ENCODE data around the gene OR51B4.
"Not testable (repeated sequence)": the region's sequence is repeated elsewhere in the genome, so short reads cannot be mapped to it uniquely, and the experiment has no call there.

OR51B4 gene

GRCh38 chr11:5294342-5294995 is 7.3 kb downstream of the OR51B4 start:
- not testable (repeated sequence) for DNase-seq (ENCODE audit: low read depth, low spot score); H3K36me3 ChIP-seq (ENCODE audit: control insufficient read depth, insufficient read depth, low read length); H3K9me3 ChIP-seq (ENCODE audit: control insufficient read depth, insufficient read depth, low read length); H3K4me1 ChIP-seq (ENCODE audit: control insufficient read depth, insufficient read depth, low read length); H3K27me3 ChIP-seq (ENCODE audit: control insufficient read depth, insufficient read depth, low read length); H3K4me3 ChIP-seq (ENCODE audit: low read length); H3K27ac ChIP-seq (ENCODE audit: low read length)
- no CpG with 5 or more reads among the region's 41 CpGs for WGBS (ENCODE audit: insufficient coverage, insufficient read length)

GRCh38 chr11:5293028-5293427 is 8.7 kb downstream of the OR51B4 start:
- no peaks in the 10 kb centered on the region for H3K9me3 ChIP-seq (ENCODE audit: control insufficient read depth, insufficient read depth, low read length)
- H3K36me3 ChIP-seq (ENCODE audit: control insufficient read depth, insufficient read depth, low read length) = no peaks in the 10 kb centered on the region
- WGBS (ENCODE audit: insufficient coverage, insufficient read length) = no CpG with 5 or more reads among the region's 8 CpGs

GRCh38 chr11:5291207-5291838 is 10.4 kb downstream of the OR51B4 start:
- H3K9me3 ChIP-seq (ENCODE audit: control insufficient read depth, insufficient read depth, low read length) = no peaks in the 10 kb centered on the region
- DNase-seq (ENCODE audit: low read depth, low spot score) = peak; percentile 18
- no peaks in the 10 kb centered on the region for H3K36me3 ChIP-seq (ENCODE audit: control insufficient read depth, insufficient read depth, low read length)
- no peaks in the 10 kb centered on the region for H3K4me1 ChIP-seq (ENCODE audit: control insufficient read depth, insufficient read depth, low read length)
- no peaks in the 10 kb centered on the region for H3K27me3 ChIP-seq (ENCODE audit: control insufficient read depth, insufficient read depth, low read length)
- WGBS (ENCODE audit: insufficient coverage, insufficient read length) = no CpG with 5 or more reads among the region's 1 CpG
- H3K4me3 ChIP-seq (ENCODE audit: low read length) = no peak overlapping the region
- H3K27ac ChIP-seq (ENCODE audit: low read length) = no peak overlapping the region

More at GRCh38 chr11:5293028-5293427, 8.7 kb downstream of the OR51B4 start:
- Histone ChIP-seq H3K4me3 (ENCODE audit: low read length) (no peak overlapping the region), H3K27ac (ENCODE audit: low read length) (no peak overlapping the region), H3K27me3 (ENCODE audit: control insufficient read depth, insufficient read depth, low read length) (no peaks in the 10 kb centered on the region), H3K4me1 (ENCODE audit: control insufficient read depth, insufficient read depth, low read length) (no peaks in the 10 kb centered on the region)
- no peak for DNase-seq (ENCODE audit: low read depth, low spot score)

- no peaks in the 10 kb centered on the region for H3K4me1 ChIP-seq (ENCODE audit: control insufficient read depth, insufficient read depth, low read length)
- H3K4me3 ChIP-seq (ENCODE audit: low read length) = no peak overlapping the region
- no peak for DNase-seq (ENCODE audit: low read depth, low spot score)
- H3K9me3 ChIP-seq (ENCODE audit: control insufficient read depth, insufficient read depth, low read length) = no peaks in the 10 kb centered on the region
- no peaks in the 10 kb centered on the region for H3K27me3 ChIP-seq (ENCODE audit: control insufficient read depth, insufficient read depth, low read length)
- WGBS (ENCODE audit: insufficient coverage, insufficient read length) = no CpG with 5 or more reads among the region's 1 CpG
- no peak overlapping the region for H3K27ac ChIP-seq (ENCODE audit: low read length)
- H3K36me3 ChIP-seq (ENCODE audit: control insufficient read depth, insufficient read depth, low read length) = no peaks in the 10 kb centered on the region
These were observed 11.6 kb downstream of the OR51B4 start for GRCh38 chr11:5290106-5290505.

GRCh38 chr11:5289696-5290095 is 12.1 kb downstream of the OR51B4 start:
- no peaks in the 10 kb centered on the region for H3K36me3 ChIP-seq (ENCODE audit: control insufficient read depth, insufficient read depth, low read length)
- no peak overlapping the region for H3K4me3 ChIP-seq (ENCODE audit: low read length)
- no peaks in the 10 kb centered on the region for H3K27me3 ChIP-seq (ENCODE audit: control insufficient read depth, insufficient read depth, low read length)
- no peak for DNase-seq (ENCODE audit: low read depth, low spot score)
- H3K27ac ChIP-seq (ENCODE audit: low read length) = no peak overlapping the region
- no peaks in the 10 kb centered on the region for H3K4me1 ChIP-seq (ENCODE audit: control insufficient read depth, insufficient read depth, low read length)
- H3K9me3 ChIP-seq (ENCODE audit: control insufficient read depth, insufficient read depth, low read length) = no peaks in the 10 kb centered on the region

GRCh38 chr11:5288906-5289550 is 12.7 kb downstream of the OR51B4 start:
- Histone ChIP-seq H3K36me3 (ENCODE audit: control insufficient read depth, insufficient read depth, low read length) (no peaks in the 10 kb centered on the region), H3K9me3 (ENCODE audit: control insufficient read depth, insufficient read depth, low read length) (no peaks in the 10 kb centered on the region), H3K4me3 (ENCODE audit: low read length) (no peak overlapping the region), H3K27me3 (ENCODE audit: control insufficient read depth, insufficient read depth, low read length) (no peaks in the 10 kb centered on the region), H3K27ac (ENCODE audit: low read length) (no peak overlapping the region), H3K4me1 (ENCODE audit: control insufficient read depth, insufficient read depth, low read length) (no peaks in the 10 kb centered on the region)
- no peak for DNase-seq (ENCODE audit: low read depth, low spot score)
- WGBS (ENCODE audit: insufficient coverage, insufficient read length) = no CpG with 5 or more reads among the region's 6 CpGs

- no peak overlapping the region for H3K4me3 ChIP-seq (ENCODE audit: low read length)
- H3K4me1 ChIP-seq (ENCODE audit: control insufficient read depth, insufficient read depth, low read length) = no peaks in the 10 kb centered on the region
- no peak for DNase-seq (ENCODE audit: low read depth, low spot score)
- WGBS (ENCODE audit: insufficient coverage, insufficient read length) = no CpG with 5 or more reads among the region's 7 CpGs
- no peaks in the 10 kb centered on the region for H3K36me3 ChIP-seq (ENCODE audit: control insufficient read depth, insufficient read depth, low read length)
- no peaks in the 10 kb centered on the region for H3K9me3 ChIP-seq (ENCODE audit: control insufficient read depth, insufficient read depth, low read length)
- no peak overlapping the region for H3K27ac ChIP-seq (ENCODE audit: low read length)
- H3K27me3 ChIP-seq (ENCODE audit: control insufficient read depth, insufficient read depth, low read length) = no peaks in the 10 kb centered on the region
These were observed 13.4 kb downstream of the OR51B4 start for GRCh38 chr11:5288108-5288905.

- no peaks in the 10 kb centered on the region for H3K36me3 ChIP-seq (ENCODE audit: control insufficient read depth, insufficient read depth, low read length)
- no CpG with 5 or more reads among the region's 3 CpGs for WGBS (ENCODE audit: insufficient coverage, insufficient read length)
- no peak overlapping the region for H3K4me3 ChIP-seq (ENCODE audit: low read length)
- no peaks in the 10 kb centered on the region for H3K4me1 ChIP-seq (ENCODE audit: control insufficient read depth, insufficient read depth, low read length)
- H3K9me3 ChIP-seq (ENCODE audit: control insufficient read depth, insufficient read depth, low read length) = no peaks in the 10 kb centered on the region
- no peak overlapping the region for H3K27ac ChIP-seq (ENCODE audit: low read length)
- H3K27me3 ChIP-seq (ENCODE audit: control insufficient read depth, insufficient read depth, low read length) = no peaks in the 10 kb centered on the region
- DNase-seq (ENCODE audit: low read depth, low spot score) = no peak
These were observed 14.8 kb downstream of the OR51B4 start for GRCh38 chr11:5286901-5287300.

GRCh38 chr11:5286351-5286750 is 15.4 kb downstream of the OR51B4 start:
- no CpG with 5 or more reads among the region's 1 CpG for WGBS (ENCODE audit: insufficient coverage, insufficient read length)
- DNase-seq (ENCODE audit: low read depth, low spot score) = no peak

GRCh38 chr11:5285703-5286340 is 15.9 kb downstream of the OR51B4 start:
- no peaks in the 10 kb centered on the region for H3K4me1 ChIP-seq (ENCODE audit: control insufficient read depth, insufficient read depth, low read length)

More at GRCh38 chr11:5286351-5286750, 15.4 kb downstream of the OR51B4 start:
- no peak overlapping the region for H3K27ac ChIP-seq (ENCODE audit: low read length)
- H3K27me3 ChIP-seq (ENCODE audit: control insufficient read depth, insufficient read depth, low read length) = no peaks in the 10 kb centered on the region
- no peak overlapping the region for H3K4me3 ChIP-seq (ENCODE audit: low read length)
- H3K36me3 ChIP-seq (ENCODE audit: control insufficient read depth, insufficient read depth, low read length) = no peaks in the 10 kb centered on the region
- no peaks in the 10 kb centered on the region for H3K9me3 ChIP-seq (ENCODE audit: control insufficient read depth, insufficient read depth, low read length)
- no peaks in the 10 kb centered on the region for H3K4me1 ChIP-seq (ENCODE audit: control insufficient read depth, insufficient read depth, low read length)

More at GRCh38 chr11:5285703-5286340, 15.9 kb downstream of the OR51B4 start:
- no peaks in the 10 kb centered on the region for H3K27me3 ChIP-seq (ENCODE audit: control insufficient read depth, insufficient read depth, low read length)
- H3K36me3 ChIP-seq (ENCODE audit: control insufficient read depth, insufficient read depth, low read length) = no peaks in the 10 kb centered on the region
- no CpG with 5 or more reads among the region's 4 CpGs for WGBS (ENCODE audit: insufficient coverage, insufficient read length)
- no peak overlapping the region for H3K4me3 ChIP-seq (ENCODE audit: low read length)
- no peaks in the 10 kb centered on the region for H3K9me3 ChIP-seq (ENCODE audit: control insufficient read depth, insufficient read depth, low read length)
- DNase-seq (ENCODE audit: low read depth, low spot score) = no peak
- no peak overlapping the region for H3K27ac ChIP-seq (ENCODE audit: low read length)

All from iPS DF 6.9 (cell line).